Brain microvascular endothelial cell (primary cell): ENCODE results near the gene NPM3.

Experiments
- DNase-seq: peaks from one replicate; pipeline ENCODE4 v3.0.0-alpha.2; 2020
- H3K27ac ChIP-seq: fragments of 250-450 bp; sonication (Bioruptor Pico); 2 replicates; pipeline ENCODE4 v1.5.1; 2020; ENCODE audit warnings: mild to moderate bottlenecking, moderate library complexity
- H3K27me3 ChIP-seq: fragments of 250-450 bp; sonication (Bioruptor Pico); replicated peaks from 2 replicates; pipeline ENCODE4 v1.5.1; 2020; ENCODE audit warnings: mild to moderate bottlenecking
- H3K36me3 ChIP-seq: fragments of 250-450 bp; sonication (Bioruptor Pico); replicated peaks from 2 replicates; pipeline ENCODE4 v1.5.1; 2020; ENCODE audit warnings: mild to moderate bottlenecking
- H3K4me3 ChIP-seq: 2 replicates; pipeline ENCODE4 v1.5.1; 2011; ENCODE audit warnings: low read depth, mild to moderate bottlenecking, control low read depth, low read length, moderate library complexity
- in situ Hi-C: cut with HindIII; loops from 2 replicates; pipeline ENCODE4 v1.10.0; 2017; ENCODE audit warnings: low sequenced_read_pairs, low pct_ligation_motif_present
- TF ChIP-seq, protein P1 (sequence below): IDR thresholded peaks from 2 replicates; pipeline ENCODE4 v1.5.1; 2011; ENCODE audit warnings: low read depth, mild to moderate bottlenecking, moderate library complexity, low read length, control low read depth, inconsistent platforms; ENCODE audit errors: missing control alignments

The NPM3 gene

DNA sequence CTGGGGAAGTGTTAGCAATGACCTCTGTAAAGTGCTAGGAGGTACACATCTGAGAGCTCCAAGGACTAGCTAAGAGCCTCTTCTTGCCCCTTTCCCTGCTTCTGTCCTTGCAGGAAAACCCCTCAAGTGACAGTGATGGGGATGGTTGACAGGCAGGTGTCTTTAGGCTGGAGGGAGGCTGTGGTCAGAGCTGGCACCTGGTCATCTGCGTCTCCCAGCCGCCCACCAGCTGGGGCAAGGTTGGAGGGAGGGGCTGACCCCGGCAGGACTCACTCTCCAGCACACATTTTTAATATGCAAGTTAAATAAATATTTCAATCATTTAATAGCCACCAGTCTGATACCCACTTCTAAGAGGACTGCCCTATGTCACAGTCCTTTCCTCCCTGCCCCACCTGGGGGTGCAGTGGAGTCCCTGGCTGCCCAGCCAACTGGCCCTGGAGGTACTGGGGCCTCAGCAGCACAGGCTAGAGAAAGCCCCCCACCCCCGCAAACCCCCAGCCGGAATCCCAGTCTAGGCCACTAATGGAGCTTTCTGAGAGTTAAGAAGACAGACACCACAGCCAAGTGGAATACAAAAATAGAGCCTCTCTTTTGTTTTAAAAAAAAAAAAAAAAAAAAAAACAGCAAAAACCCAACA is 13.6 kb downstream of the NPM3 start:
- in situ Hi-C loops: no loop called here
- no peak for DNase-seq
- TF ChIP-seq, protein P1, sequence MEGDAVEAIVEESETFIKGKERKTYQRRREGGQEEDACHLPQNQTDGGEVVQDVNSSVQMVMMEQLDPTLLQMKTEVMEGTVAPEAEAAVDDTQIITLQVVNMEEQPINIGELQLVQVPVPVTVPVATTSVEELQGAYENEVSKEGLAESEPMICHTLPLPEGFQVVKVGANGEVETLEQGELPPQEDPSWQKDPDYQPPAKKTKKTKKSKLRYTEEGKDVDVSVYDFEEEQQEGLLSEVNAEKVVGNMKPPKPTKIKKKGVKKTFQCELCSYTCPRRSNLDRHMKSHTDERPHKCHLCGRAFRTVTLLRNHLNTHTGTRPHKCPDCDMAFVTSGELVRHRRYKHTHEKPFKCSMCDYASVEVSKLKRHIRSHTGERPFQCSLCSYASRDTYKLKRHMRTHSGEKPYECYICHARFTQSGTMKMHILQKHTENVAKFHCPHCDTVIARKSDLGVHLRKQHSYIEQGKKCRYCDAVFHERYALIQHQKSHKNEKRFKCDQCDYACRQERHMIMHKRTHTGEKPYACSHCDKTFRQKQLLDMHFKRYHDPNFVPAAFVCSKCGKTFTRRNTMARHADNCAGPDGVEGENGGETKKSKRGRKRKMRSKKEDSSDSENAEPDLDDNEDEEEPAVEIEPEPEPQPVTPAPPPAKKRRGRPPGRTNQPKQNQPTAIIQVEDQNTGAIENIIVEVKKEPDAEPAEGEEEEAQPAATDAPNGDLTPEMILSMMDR: no peak
- H3K27me3 ChIP-seq: peaks cover 52% of the 10 kb centered on the region
- H3K36me3 ChIP-seq: no peaks in the 10 kb centered on the region
- H3K4me3 ChIP-seq: no peak overlapping the region
- no peak overlapping the region for H3K27ac ChIP-seq

DNA sequence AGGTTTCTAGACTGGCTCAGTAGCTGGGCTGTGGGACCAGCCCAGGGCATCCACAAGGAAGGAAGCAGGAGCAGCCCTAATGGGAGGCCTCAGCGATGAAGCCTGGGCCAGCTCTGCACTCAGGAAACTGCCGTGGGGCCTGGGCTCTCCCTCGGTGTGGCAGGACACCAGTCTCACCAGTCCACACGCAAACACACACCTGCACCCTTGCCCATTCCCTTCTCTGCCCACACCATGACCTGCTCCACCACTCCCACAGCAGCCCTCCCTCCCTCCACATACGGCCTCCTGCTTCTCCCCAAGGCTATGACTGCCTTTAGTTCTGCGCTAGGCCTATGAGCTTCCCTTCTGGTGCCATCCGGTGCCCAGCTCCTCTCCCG is 14.5 kb downstream of the NPM3 start:
- TF ChIP-seq, protein P1: no peak
- no peaks in the 10 kb centered on the region for H3K36me3 ChIP-seq
- peaks cover 43% of the 10 kb centered on the region for H3K27me3 ChIP-seq
- no peak overlapping the region for H3K4me3 ChIP-seq
- in situ Hi-C loops: no loop called here
- DNase-seq: no peak
- no peak overlapping the region for H3K27ac ChIP-seq

DNA sequence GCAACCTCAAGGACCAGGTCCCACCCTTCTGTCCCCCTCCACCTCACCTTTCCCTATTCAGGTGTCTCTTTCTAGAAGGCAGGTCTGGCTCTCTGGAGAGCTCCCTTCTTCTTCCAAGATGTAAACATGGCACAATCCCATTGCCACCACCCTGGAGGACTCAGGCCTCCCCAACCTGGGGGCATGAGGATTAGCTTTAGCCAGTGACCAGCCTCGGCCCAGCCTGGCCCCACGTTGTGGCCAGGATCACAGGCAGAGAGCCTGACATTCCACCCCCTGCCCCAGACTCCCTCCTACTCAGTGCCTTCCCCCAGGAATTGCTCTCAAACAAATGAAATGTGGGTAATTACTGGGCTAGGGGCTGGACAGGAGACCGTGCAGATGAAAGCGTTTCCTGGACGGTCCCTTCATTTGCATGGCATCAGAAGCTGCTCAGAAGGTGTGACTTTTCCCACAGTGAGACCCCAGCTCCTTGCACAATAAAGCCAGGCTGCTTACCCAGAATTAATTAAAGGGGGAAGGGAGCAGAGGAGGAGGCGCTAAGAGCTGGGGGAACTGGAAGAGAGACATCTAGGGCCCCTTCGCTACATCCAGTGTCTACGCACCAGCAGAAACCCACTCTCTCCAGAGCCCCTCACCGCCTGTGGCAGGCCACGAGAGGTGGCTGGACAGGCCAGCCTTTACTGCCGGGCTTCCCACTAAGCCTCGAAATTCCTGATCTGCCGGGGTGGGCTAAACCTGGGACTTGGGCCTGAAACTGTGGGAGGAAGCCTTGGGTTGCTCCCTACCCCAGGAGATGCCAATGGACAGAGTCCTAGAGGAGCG is 15.1 kb downstream of the NPM3 start:
- Histone ChIP-seq H3K4me3 (no peak overlapping the region), H3K27me3 (peaks cover 38% of the 10 kb centered on the region)

GRCh38 chr10:101767600-101767945 is 15.7 kb downstream of the NPM3 start:
- no peak overlapping the region for H3K4me3 ChIP-seq
- H3K27ac ChIP-seq: no peak overlapping the region
- H3K27me3 ChIP-seq: peaks cover 32% of the 10 kb centered on the region
- DNase-seq: no peak
- in situ Hi-C loops: no loop called here
- TF ChIP-seq, protein P1: no peak
- no peaks in the 10 kb centered on the region for H3K36me3 ChIP-seq

More for the DNA sequence above, 15.1 kb downstream of the NPM3 start:
- Histone ChIP-seq H3K27ac (no peak overlapping the region), H3K36me3 (no peaks in the 10 kb centered on the region)
- TF ChIP-seq, protein P1: no peak
- DNase-seq: no peak
- in situ Hi-C loops: no loop called here

GRCh38 chr10:101766753-101767599 is 16.3 kb downstream of the NPM3 start:
- H3K4me3 ChIP-seq: no peak overlapping the region
- no peak overlapping the region for H3K27ac ChIP-seq
- H3K36me3 ChIP-seq: no peaks in the 10 kb centered on the region
- TF ChIP-seq, protein P1: no peak
- H3K27me3 ChIP-seq: peaks cover 26% of the 10 kb centered on the region
- in situ Hi-C loops: no loop called here
- DNase-seq: no peak
